Measurements from ENCODE around the gene IRGC.

The IRGC gene

GRCh38 chr19:43718627-43719377, 2.9 kb downstream of the IRGC start:
- Histone ChIP-seq H3F3A (ENCODE audit: insufficient read depth) (no peaks in the 10 kb centered on the region), H3K79me2 (ENCODE audit: insufficient read depth, low read length) (no peaks in the 10 kb centered on the region), H3K4me2 (ENCODE audit: low read depth, low read length, poor library complexity, severe bottlenecking) (no peak overlapping the region), H3K9ac (ENCODE audit: low read length) (no peak overlapping the region), H3K9me3 (ENCODE audit: insufficient read depth, low read length) (no peaks in the 10 kb centered on the region), H3K27me3 (ENCODE audit: low read length) (no peaks in the 10 kb centered on the region), H3K4me3 (ENCODE audit: insufficient read depth, low read length, poor library complexity, severe bottlenecking) (no peak overlapping the region), H2AFZ (ENCODE audit: low read depth, low read length, severe bottlenecking) (no peak overlapping the region), H3K9me2 (replicated peaks; ENCODE audit: insufficient read depth, low read length) (no peaks in the 10 kb centered on the region), H3K27ac (ENCODE audit: low read depth, low read length) (no peak overlapping the region), H4K20me1 (ENCODE audit: low read depth, low read length) (no peaks in the 10 kb centered on the region), H3K36me3 (ENCODE audit: low read length) (no peaks in the 10 kb centered on the region)
- TF ChIP-seq CTCF (IDR thresholded peaks at IDR 0.05; ENCODE audit: insufficient read depth, low read length, poor library complexity, severe bottlenecking) (no peak), EZH2phosphoT487 (conservative IDR thresholded peaks at IDR 0.05; ENCODE audit: low read length) (no peak)

GRCh38 chr19:43719378-43719868, 3.5 kb downstream of the IRGC start:
- Histone ChIP-seq H4K20me1 (ENCODE audit: low read depth, low read length) (no peaks in the 10 kb centered on the region), H3K36me3 (ENCODE audit: low read length) (no peaks in the 10 kb centered on the region), H2AFZ (ENCODE audit: low read depth, low read length, severe bottlenecking) (no peak overlapping the region), H3K4me3 (ENCODE audit: insufficient read depth, low read length, poor library complexity, severe bottlenecking) (no peak overlapping the region), H3K9me2 (replicated peaks; ENCODE audit: insufficient read depth, low read length) (no peaks in the 10 kb centered on the region), H3K79me2 (ENCODE audit: insufficient read depth, low read length) (no peaks in the 10 kb centered on the region), H3F3A (ENCODE audit: insufficient read depth) (no peaks in the 10 kb centered on the region), H3K27me3 (ENCODE audit: low read length) (no peaks in the 10 kb centered on the region), H3K9ac (ENCODE audit: low read length) (no peak overlapping the region), H3K4me2 (ENCODE audit: low read depth, low read length, poor library complexity, severe bottlenecking) (no peak overlapping the region), H3K27ac (ENCODE audit: low read depth, low read length) (no peak overlapping the region), H3K9me3 (ENCODE audit: insufficient read depth, low read length) (no peaks in the 10 kb centered on the region)
- TF ChIP-seq CTCF (IDR thresholded peaks at IDR 0.05; ENCODE audit: insufficient read depth, low read length, poor library complexity, severe bottlenecking) (no peak), EZH2phosphoT487 (conservative IDR thresholded peaks at IDR 0.05; ENCODE audit: low read length) (no peak)

- no peak overlapping the region for H3K27ac ChIP-seq (ENCODE audit: low read depth, low read length)
- no peak overlapping the region for H2AFZ ChIP-seq (ENCODE audit: low read depth, low read length, severe bottlenecking)
- H3K4me2 ChIP-seq (ENCODE audit: low read depth, low read length, poor library complexity, severe bottlenecking), result no peak overlapping the region
- no peaks in the 10 kb centered on the region for H4K20me1 ChIP-seq (ENCODE audit: low read depth, low read length)
- no peak overlapping the region for H3K9ac ChIP-seq (ENCODE audit: low read length)
- H3K4me3 ChIP-seq (ENCODE audit: insufficient read depth, low read length, poor library complexity, severe bottlenecking), result no peak overlapping the region
- no peaks in the 10 kb centered on the region for H3K27me3 ChIP-seq (ENCODE audit: low read length)
- H3K9me2 ChIP-seq (replicated peaks; ENCODE audit: insufficient read depth, low read length), result no peaks in the 10 kb centered on the region
- no peaks in the 10 kb centered on the region for H3F3A ChIP-seq (ENCODE audit: insufficient read depth)
- H3K9me3 ChIP-seq (ENCODE audit: insufficient read depth, low read length), result no peaks in the 10 kb centered on the region
- H3K79me2 ChIP-seq (ENCODE audit: insufficient read depth, low read length), result no peaks in the 10 kb centered on the region
- TF ChIP-seq CTCF (IDR thresholded peaks at IDR 0.05; ENCODE audit: insufficient read depth, low read length, poor library complexity, severe bottlenecking) (no peak), EZH2phosphoT487 (conservative IDR thresholded peaks at IDR 0.05; ENCODE audit: low read length) (no peak)
- H3K36me3 ChIP-seq (ENCODE audit: low read length), result no peaks in the 10 kb centered on the region
Measured at GRCh38 chr19:43719918-43720317, 4.0 kb downstream of the IRGC start.

Data from SU-DHL-6 (cell line).